OCI-LY3 (cell line): ENCODE results near the gene NUDT7.

Source experiments
- CTCF ChIP-seq: fragments of 200-600, 300-600 bp; sonication (generic); IDR thresholded peaks from 2 replicates; pipeline ENCODE4 v1.5.1; 2014; ENCODE audit warnings: antibody characterized with exemption, low read length, low read depth
- EZH2phosphoT487 ChIP-seq: fragments of 200-600 bp; shearing (Covaris generic); IDR thresholded peaks from 2 replicates; pipeline ENCODE4 v1.6.1; 2018; ENCODE audit warnings: antibody characterized with exemption, mixed run types, low read depth

- TF ChIP-seq CTCF (no peak), EZH2phosphoT487 (no peak)
Measured at GRCh38 chr16:77759201-77759600, 36.9 kb downstream of the NUDT7 start.
